ENCODE data around the gene FAM20B. TPM values are rescaled to one million over a fixed set of nuclear protein-coding genes. Genes with fewer than 3 reads are reported as not detected.

The FAM20B gene
- total RNA-seq, 1 experiment from 2014 or later = 33.6 TPM

- no peaks in the 10 kb centered on the region for H3K27me3 ChIP-seq
- no peaks in the 10 kb centered on the region for H3K9me3 ChIP-seq (replicated peaks)
- H3K36me3 ChIP-seq = 0 out of 2 replicates have a peak, but pooled peaks cover 2% of the 10 kb centered on the region
- no peaks in the 10 kb centered on the region for H3K4me1 ChIP-seq
- peak in 1 of 2 experiments; percentile 19 for DNase-seq
- no peak overlapping the region for H3K4me3 ChIP-seq
- H3K27ac ChIP-seq = no peak overlapping the region
Observed at GRCh38 chr1:179087665-179088064, 62.0 kb downstream of the FAM20B start.

- Histone ChIP-seq H3K4me3 (no peak overlapping the region), H3K27ac (no peak overlapping the region), H3K9me3 (replicated peaks) (no peaks in the 10 kb centered on the region), H3K4me1 (no peaks in the 10 kb centered on the region), H3K27me3 (no peaks in the 10 kb centered on the region), H3K36me3 (peaks cover 16% of the 10 kb centered on the region; the same call in 1 of the 2 replicates)
- no peak for DNase-seq
Observed at GRCh38 chr1:179089827-179090482, 64.3 kb downstream of the FAM20B start.

- H3K27ac ChIP-seq = no peak overlapping the region
- no peak overlapping the region for H3K4me3 ChIP-seq
- H3K9me3 ChIP-seq (replicated peaks) = no peaks in the 10 kb centered on the region
- no peaks in the 10 kb centered on the region for H3K27me3 ChIP-seq
- no peaks in the 10 kb centered on the region for H3K4me1 ChIP-seq
- no peak for DNase-seq
- peaks cover 16% of the 10 kb centered on the region; the same call in 1 of the 2 replicates for H3K36me3 ChIP-seq
Observed at GRCh38 chr1:179090522-179090921, 64.8 kb downstream of the FAM20B start.

- Histone ChIP-seq H3K4me3 (no peak overlapping the region), H3K36me3 (peaks cover 16% of the 10 kb centered on the region; the same call in 1 of the 2 replicates)
Observed at GRCh38 chr1:179090923-179091322, 65.2 kb downstream of the FAM20B start.

GRCh38 chr1:179091691-179092165 lies 66.0 kb downstream of the FAM20B start:
- H3K9me3 ChIP-seq (replicated peaks) = no peaks in the 10 kb centered on the region
- no peak overlapping the region for H3K4me3 ChIP-seq
- DNase-seq = no peak
- peaks cover 16% of the 10 kb centered on the region; the same call in 1 of the 2 replicates for H3K36me3 ChIP-seq
- no peaks in the 10 kb centered on the region for H3K27me3 ChIP-seq
- H3K27ac ChIP-seq = no peak overlapping the region
- H3K4me1 ChIP-seq = no peaks in the 10 kb centered on the region

More at GRCh38 chr1:179090923-179091322, 65.2 kb downstream of the FAM20B start:
- DNase-seq = no peak
- H3K27ac ChIP-seq = no peak overlapping the region
- no peaks in the 10 kb centered on the region for H3K4me1 ChIP-seq
- H3K9me3 ChIP-seq (replicated peaks) = no peaks in the 10 kb centered on the region
- H3K27me3 ChIP-seq = no peaks in the 10 kb centered on the region

GRCh38 chr1:179092896-179093461 lies 67.3 kb downstream of the FAM20B start:
- Histone ChIP-seq H3K4me3 (no peak overlapping the region), H3K9me3 (replicated peaks) (no peaks in the 10 kb centered on the region), H3K27ac (no peak overlapping the region), H3K4me1 (no peaks in the 10 kb centered on the region), H3K27me3 (no peaks in the 10 kb centered on the region), H3K36me3 (peaks cover 25% of the 10 kb centered on the region; the same call in 1 of the 2 replicates)
- DNase-seq = no peak

GRCh38 chr1:179094818-179095217 lies 69.1 kb downstream of the FAM20B start:
- H3K27ac ChIP-seq = no peak overlapping the region
- no peak for DNase-seq

GRCh38 chr1:179095377-179095776 lies 69.7 kb downstream of the FAM20B start:
- DNase-seq = no peak
- Histone ChIP-seq H3K4me3 (no peak overlapping the region), H3K4me1 (no peaks in the 10 kb centered on the region), H3K27me3 (no peaks in the 10 kb centered on the region), H3K27ac (no peak overlapping the region), H3K9me3 (replicated peaks) (no peaks in the 10 kb centered on the region), H3K36me3 (peaks cover 24% of the 10 kb centered on the region; the same call in 1 of the 2 replicates)

More at GRCh38 chr1:179094818-179095217, 69.1 kb downstream of the FAM20B start:
- Histone ChIP-seq H3K4me3 (no peak overlapping the region), H3K36me3 (peaks cover 25% of the 10 kb centered on the region; the same call in 1 of the 2 replicates), H3K4me1 (no peaks in the 10 kb centered on the region), H3K27me3 (no peaks in the 10 kb centered on the region), H3K9me3 (replicated peaks) (no peaks in the 10 kb centered on the region)

GRCh38 chr1:179095924-179096323 lies 70.2 kb downstream of the FAM20B start:
- Histone ChIP-seq H3K36me3 (peaks cover 24% of the 10 kb centered on the region; the same call in 1 of the 2 replicates), H3K4me3 (no peak overlapping the region), H3K27me3 (no peaks in the 10 kb centered on the region), H3K4me1 (no peaks in the 10 kb centered on the region), H3K27ac (no peak overlapping the region), H3K9me3 (replicated peaks) (no peaks in the 10 kb centered on the region)
- no peak for DNase-seq

GRCh38 chr1:179099891-179100290 lies 74.2 kb downstream of the FAM20B start:
- Histone ChIP-seq H3K4me1 (no peaks in the 10 kb centered on the region), H3K27me3 (no peaks in the 10 kb centered on the region), H3K9me3 (replicated peaks) (no peaks in the 10 kb centered on the region), H3K4me3 (no peak overlapping the region), H3K27ac (no peak overlapping the region), H3K36me3 (peaks cover 15% of the 10 kb centered on the region)
- DNase-seq = no peak

- no peaks in the 10 kb centered on the region for H3K27me3 ChIP-seq
- H3K9me3 ChIP-seq (replicated peaks) = no peaks in the 10 kb centered on the region
- peaks cover 17% of the 10 kb centered on the region for H3K36me3 ChIP-seq
- no peaks in the 10 kb centered on the region for H3K4me1 ChIP-seq
- no peak for DNase-seq
- no peak overlapping the region for H3K27ac ChIP-seq
- H3K4me3 ChIP-seq = no peak overlapping the region
Observed at GRCh38 chr1:179101566-179101965, 75.9 kb downstream of the FAM20B start.

GRCh38 chr1:179103999-179104398 lies 78.3 kb downstream of the FAM20B start:
- Histone ChIP-seq H3K36me3 (peaks cover 10% of the 10 kb centered on the region), H3K27ac (no peak overlapping the region), H3K9me3 (replicated peaks) (no peaks in the 10 kb centered on the region), H3K27me3 (no peaks in the 10 kb centered on the region), H3K4me1 (no peaks in the 10 kb centered on the region), H3K4me3 (no peak overlapping the region)
- no peak for DNase-seq

- Histone ChIP-seq H3K27ac (no peak overlapping the region), H3K9me3 (replicated peaks) (no peaks in the 10 kb centered on the region), H3K27me3 (no peaks in the 10 kb centered on the region), H3K36me3 (peaks cover 10% of the 10 kb centered on the region), H3K4me1 (no peaks in the 10 kb centered on the region), H3K4me3 (no peak overlapping the region)
- no peak for DNase-seq
Observed at GRCh38 chr1:179104611-179105250, 79.0 kb downstream of the FAM20B start.

GRCh38 chr1:179105393-179105792 lies 79.7 kb downstream of the FAM20B start:
- Histone ChIP-seq H3K9me3 (replicated peaks) (no peaks in the 10 kb centered on the region), H3K4me1 (no peaks in the 10 kb centered on the region), H3K27ac (no peak overlapping the region), H3K27me3 (no peaks in the 10 kb centered on the region), H3K4me3 (no peak overlapping the region), H3K36me3 (peaks cover 13% of the 10 kb centered on the region)
- no peak for DNase-seq

Data from SJCRH30 (cell line).